GM12873 (cell line): Measurements from ENCODE around the gene MSLN.

ENCODE experiments used
- TF ChIP-seq, protein P1 (sequence below): IDR thresholded peaks from 2 replicates; pipeline ENCODE4 v1.5.1; 2012; ENCODE audit warnings: low read depth, mild to moderate bottlenecking, moderate library complexity, low read length, control low read depth; ENCODE audit not compliant: insufficient read depth; ENCODE audit errors: missing control alignments

MSLN gene

DNA sequence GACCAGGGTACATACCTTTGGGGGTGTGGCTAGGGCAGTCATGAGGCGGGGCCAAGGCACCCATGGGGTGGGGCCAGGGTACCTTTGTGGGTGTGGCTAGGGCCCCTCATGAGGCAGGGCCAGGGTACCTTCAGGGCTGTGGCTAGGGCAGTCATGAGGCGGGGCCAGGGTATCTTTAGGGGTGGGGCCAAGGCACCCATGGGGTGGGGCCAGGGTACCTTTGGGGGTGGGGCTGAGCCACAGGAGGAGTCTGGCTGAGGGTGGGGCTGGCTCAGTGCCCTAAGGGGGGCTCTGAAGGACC, 36.5 kb downstream of the MSLN start:
- TF ChIP-seq, protein P1, sequence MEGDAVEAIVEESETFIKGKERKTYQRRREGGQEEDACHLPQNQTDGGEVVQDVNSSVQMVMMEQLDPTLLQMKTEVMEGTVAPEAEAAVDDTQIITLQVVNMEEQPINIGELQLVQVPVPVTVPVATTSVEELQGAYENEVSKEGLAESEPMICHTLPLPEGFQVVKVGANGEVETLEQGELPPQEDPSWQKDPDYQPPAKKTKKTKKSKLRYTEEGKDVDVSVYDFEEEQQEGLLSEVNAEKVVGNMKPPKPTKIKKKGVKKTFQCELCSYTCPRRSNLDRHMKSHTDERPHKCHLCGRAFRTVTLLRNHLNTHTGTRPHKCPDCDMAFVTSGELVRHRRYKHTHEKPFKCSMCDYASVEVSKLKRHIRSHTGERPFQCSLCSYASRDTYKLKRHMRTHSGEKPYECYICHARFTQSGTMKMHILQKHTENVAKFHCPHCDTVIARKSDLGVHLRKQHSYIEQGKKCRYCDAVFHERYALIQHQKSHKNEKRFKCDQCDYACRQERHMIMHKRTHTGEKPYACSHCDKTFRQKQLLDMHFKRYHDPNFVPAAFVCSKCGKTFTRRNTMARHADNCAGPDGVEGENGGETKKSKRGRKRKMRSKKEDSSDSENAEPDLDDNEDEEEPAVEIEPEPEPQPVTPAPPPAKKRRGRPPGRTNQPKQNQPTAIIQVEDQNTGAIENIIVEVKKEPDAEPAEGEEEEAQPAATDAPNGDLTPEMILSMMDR = no peak

GRCh38 chr16:797686-798085, 37.2 kb downstream of the MSLN start:
- TF ChIP-seq, protein P1 = no peak

DNA sequence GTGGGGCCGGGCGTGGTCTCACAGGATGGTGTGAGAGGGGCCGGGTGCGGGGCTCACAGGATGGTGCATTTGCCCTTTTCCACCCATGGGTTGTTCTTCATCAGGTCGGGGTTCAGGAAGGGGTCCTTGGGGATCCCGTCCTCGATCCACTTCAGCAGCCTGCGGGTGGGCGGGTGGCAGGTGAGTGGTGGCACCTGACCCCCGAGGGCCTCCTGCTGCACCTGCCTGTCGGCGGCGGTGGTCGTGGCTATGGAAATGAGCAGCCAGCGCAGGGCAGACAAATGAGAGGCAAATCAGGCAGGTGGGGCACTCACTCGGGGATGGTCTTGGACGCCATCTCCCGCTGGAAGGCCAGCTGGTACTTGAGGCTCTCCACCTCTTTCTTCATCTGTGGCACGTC, 38.1 kb downstream of the MSLN start:
- TF ChIP-seq, protein P1 = no peak

DNA sequence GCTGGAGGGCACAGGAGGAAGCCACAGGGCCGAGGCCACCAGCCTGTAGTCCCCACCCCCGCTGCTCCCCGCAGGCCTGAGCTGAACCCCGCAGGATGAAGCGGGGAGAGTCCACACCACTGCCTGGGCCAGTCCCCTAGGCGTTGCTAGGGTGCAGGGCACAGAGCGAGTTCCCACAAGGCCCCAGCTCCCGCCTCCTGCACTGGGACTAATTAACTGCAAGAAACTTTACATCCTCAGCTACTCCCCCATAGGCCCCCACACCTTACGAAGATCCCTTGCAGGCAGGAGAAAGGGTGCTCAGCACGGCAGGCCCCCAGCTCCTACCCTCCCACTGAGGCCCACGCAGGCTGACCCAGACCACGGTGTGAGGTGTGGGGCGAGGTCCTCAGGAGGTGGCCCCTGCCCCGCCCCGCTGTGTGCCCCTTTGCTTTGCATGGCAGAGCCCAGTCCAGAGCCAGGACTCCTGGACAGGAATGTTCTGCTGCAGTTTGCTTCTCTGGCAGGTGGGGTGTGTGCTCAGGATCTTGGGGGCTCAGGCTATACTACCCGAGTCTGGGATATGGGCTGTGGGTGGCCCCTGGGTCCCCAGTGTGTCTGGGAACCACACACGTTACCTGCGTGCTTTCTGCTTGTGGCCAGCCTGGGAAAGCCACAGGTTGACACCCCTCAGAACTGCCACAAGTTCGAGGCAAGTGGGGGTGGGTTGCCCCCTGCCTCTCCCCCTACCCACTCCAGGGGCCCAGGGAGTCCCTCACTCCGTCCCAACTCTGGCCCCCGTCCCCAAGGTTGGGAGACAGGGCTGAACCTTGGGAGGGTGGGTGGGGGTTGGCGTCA, 38.8 kb downstream of the MSLN start:
- TF ChIP-seq, protein P1 = no peak

GRCh38 chr16:799948-800833, 39.7 kb downstream of the MSLN start, which contains the start of gene GNG13:
Gene GNG13 (minus strand): TSS chr16:800734. CDS start chr16:799077, 1,657 bp downstream.
- TF ChIP-seq, protein P1 = no peak

GRCh38 chr16:800834-801511, 40.4 kb downstream of the MSLN start:
- TF ChIP-seq, protein P1 = no peak
